ENCODE measurements around the gene SH3YL1.

- TF ChIP-seq POLR2AphosphoS5 (IDR thresholded peaks at IDR 0.05) (no peak), CTCF (IDR thresholded peaks at IDR 0.05 in 8 of 11, conservative IDR thresholded peaks at IDR 0.05 in 3 of 11) (no peak)
These were observed 47.2 kb upstream of the SH3YL1 start for GRCh38 chr2:310994-311393.
